Esophagus muscularis mucosa (tissue), 4 donors: ENCODE results near the gene MRPS26. TPM values are rescaled to one million over a fixed set of nuclear protein-coding genes. Genes with fewer than 3 reads are reported as not detected.
"Not testable (repeated sequence)": the region's sequence is repeated elsewhere in the genome, so short reads cannot be mapped to it uniquely, and the experiment has no call there.

Experiments used
- DNase-seq: peaks from one replicate; pipeline ENCODE4 v3.0.0-alpha.2; 2017; ENCODE audit errors: extremely low spot score
- H3K27ac ChIP-seq, 4 donors: fragments of 200-600 bp; sonication (generic); replicated peaks in 1 of 4; 1 replicate in 3 of 4; 2 replicates in 1 of 4; pipeline ENCODE4 v1.5.1; 2016 to 2019; ENCODE audit warnings: mild to moderate bottlenecking in 1 of 4
- H3K27me3 ChIP-seq, 4 donors: fragments of 200-600 bp; sonication (generic); one replicate each; pipeline versions ENCODE4 v1.5.1 to v1.6.0; 2016 to 2019
- H3K36me3 ChIP-seq, 4 donors: fragments of 200-600 bp; sonication (generic); one replicate each; pipeline ENCODE4 v1.5.1; 2016 to 2019
- H3K4me1 ChIP-seq, 4 donors: fragments of 200-600 bp; sonication (generic); one replicate each; pipeline ENCODE4 v1.5.1; 2016 to 2019
- H3K4me3 ChIP-seq, 4 donors: fragments of 200-600 bp; sonication (generic); 1 replicate in 2 of 4; 2 replicates in 2 of 4; pipeline ENCODE4 v1.5.1; 2016 to 2019; ENCODE audit warnings: mild to moderate bottlenecking in 4 of 4, moderate library complexity in 1 of 4
- H3K9me3 ChIP-seq, 4 donors: fragments of 200-600 bp; sonication (generic); 1 replicate in 3 of 4; 2 replicates in 1 of 4; pipeline ENCODE4 v1.5.1; 2016 to 2019
- EP300 ChIP-seq: sonication (generic); formaldehyde crosslinking; IDR thresholded peaks from one replicate; pipeline ENCODE4 v1.6.1; 2017; ENCODE audit warnings: antibody characterized with exemption
- POLR2A ChIP-seq: fragments of 450-650 bp; IDR thresholded peaks from one replicate; pipeline ENCODE4 v1.6.1; 2017; ENCODE audit warnings: antibody characterized with exemption, moderate library complexity, mild to moderate bottlenecking, low read depth
- POLR2AphosphoS5 ChIP-seq, 2 donors: sonication (generic); formaldehyde crosslinking; IDR thresholded peaks; one replicate each; pipeline ENCODE4 v1.6.1; 2017; ENCODE audit warnings: antibody characterized with exemption in 2 of 2
- WGBS: methylation state at CpG from one replicate; pipeline ENCODE4 v1.1.5; 2018; 5-methylcytosine and 5-hydroxymethylcytosine counted together
- intact Hi-C: fragments of 100-400 bp; cut with DNase I; formaldehyde crosslinking; loops from one replicate; pipeline ENCODE4 v1.15.1; 2023
- total RNA-seq, 4 donors: library from RNA; depleted of rRNA; stranded (reverse); fragments of >200 nt; gene quantifications; one replicate each; pipeline versions ENCODE4 v1.1.0 to v1.2.1, GENCODE V29; 2016
- TF ChIP-seq, protein P1 (sequence below), 3 experiments: fragments of 200-600 bp in 2 of 3; fragments of 450-650 bp in 1 of 3; sonication (generic) in 2 of 3; IDR thresholded peaks; one replicate each; pipeline ENCODE4 v1.5.1; 2017 to 2019; ENCODE audit warnings: antibody characterized with exemption in 3 of 3, mild to moderate bottlenecking in 2 of 3, moderate library complexity in 1 of 3

Gene MRPS26
- total RNA-seq, 4 donors from 2014 or later = 52.3 to 90.7 (median 71.5) TPM

DNA sequence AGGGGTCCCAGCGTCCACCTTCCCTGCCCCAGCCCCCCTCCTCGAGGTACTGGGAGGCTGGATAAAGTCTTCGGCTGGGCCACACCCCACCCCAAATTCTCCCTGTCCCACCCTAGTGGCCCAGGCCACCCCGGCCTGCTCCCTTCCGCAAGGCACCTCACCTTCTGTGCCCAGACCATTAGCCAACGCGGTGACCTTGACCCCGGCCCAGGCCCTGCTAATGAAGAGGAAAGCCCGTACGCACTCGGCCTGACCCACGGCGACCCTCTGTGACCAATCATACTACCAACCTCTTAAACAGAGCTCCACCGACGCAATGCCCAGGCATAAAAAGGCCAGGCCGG lies 25.4 kb downstream of the MRPS26 start:
- intact Hi-C loops = no loop called here
- H3K27ac ChIP-seq = no peak overlapping the region
- peaks cover 0 to 60% (median 13%) of the 10 kb centered on the region in 4 donors for H3K27me3 ChIP-seq
- peaks cover 7 to 16% (median 14%) of the 10 kb centered on the region in 4 donors for H3K4me1 ChIP-seq
- peak overlapping the region; percentile 54 to 68 (median 56) for H3K4me3 ChIP-seq
- no peaks in the 10 kb centered on the region for H3K9me3 ChIP-seq
- no peaks in the 10 kb centered on the region for H3K36me3 ChIP-seq
- WGBS = 82% methylated on average over 15 of the region's 16 CpGs
- no peak for DNase-seq
- TF ChIP-seq, protein P1, sequence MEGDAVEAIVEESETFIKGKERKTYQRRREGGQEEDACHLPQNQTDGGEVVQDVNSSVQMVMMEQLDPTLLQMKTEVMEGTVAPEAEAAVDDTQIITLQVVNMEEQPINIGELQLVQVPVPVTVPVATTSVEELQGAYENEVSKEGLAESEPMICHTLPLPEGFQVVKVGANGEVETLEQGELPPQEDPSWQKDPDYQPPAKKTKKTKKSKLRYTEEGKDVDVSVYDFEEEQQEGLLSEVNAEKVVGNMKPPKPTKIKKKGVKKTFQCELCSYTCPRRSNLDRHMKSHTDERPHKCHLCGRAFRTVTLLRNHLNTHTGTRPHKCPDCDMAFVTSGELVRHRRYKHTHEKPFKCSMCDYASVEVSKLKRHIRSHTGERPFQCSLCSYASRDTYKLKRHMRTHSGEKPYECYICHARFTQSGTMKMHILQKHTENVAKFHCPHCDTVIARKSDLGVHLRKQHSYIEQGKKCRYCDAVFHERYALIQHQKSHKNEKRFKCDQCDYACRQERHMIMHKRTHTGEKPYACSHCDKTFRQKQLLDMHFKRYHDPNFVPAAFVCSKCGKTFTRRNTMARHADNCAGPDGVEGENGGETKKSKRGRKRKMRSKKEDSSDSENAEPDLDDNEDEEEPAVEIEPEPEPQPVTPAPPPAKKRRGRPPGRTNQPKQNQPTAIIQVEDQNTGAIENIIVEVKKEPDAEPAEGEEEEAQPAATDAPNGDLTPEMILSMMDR (IDR thresholded peaks at IDR 0.05) = no peak
- no peak for TF ChIP-seq POLR2A
- no peak for TF ChIP-seq POLR2AphosphoS5 (IDR thresholded peaks at IDR 0.05)

DNA sequence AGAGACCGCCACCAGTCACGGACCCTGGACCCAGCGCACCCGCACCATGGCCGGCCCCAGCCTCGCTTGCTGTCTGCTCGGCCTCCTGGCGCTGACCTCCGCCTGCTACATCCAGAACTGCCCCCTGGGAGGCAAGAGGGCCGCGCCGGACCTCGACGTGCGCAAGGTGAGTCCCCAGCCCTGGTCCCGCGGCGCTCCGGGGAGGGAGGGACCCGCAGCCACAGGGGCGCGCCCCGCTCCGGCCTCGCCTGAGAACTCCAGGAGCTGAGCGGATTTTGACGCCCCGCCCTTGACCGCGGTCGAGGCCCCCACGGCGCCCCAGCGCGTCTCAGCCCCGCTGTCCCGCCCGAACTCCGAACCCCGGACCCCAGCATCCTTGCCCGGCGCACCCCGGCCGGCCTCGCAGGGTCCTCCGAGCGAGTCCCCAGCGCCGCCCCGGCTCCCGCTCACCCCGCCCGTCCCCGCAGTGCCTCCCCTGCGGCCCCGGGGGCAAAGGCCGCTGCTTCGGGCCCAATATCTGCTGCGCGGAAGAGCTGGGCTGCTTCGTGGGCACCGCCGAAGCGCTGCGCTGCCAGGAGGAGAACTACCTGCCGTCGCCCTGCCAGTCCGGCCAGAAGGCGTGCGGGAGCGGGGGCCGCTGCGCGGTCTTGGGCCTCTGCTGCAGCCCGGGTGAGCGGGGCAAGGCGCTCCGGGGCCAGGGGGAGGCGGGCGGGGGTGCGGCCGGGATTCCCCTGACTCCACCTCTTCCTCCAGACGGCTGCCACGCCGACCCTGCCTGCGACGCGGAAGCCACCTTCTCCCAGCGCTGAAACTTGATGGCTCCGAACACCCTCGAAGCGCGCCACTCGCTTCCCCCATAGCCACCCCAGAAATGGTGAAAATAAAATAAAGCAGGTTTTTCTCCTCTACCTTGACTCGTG lies 26.0 kb downstream of the MRPS26 start, which contains the start of gene OXT:
Gene OXT, plus strand, starts transcription at position 11 of the 920 bp plus-strand sequence. Its CDS starts 36 bp downstream, at position 47.
- WGBS = 52% methylated on average over 10 of the region's 95 CpGs
- peaks cover 0 to 64% (median 13%) of the 10 kb centered on the region in 4 donors for H3K27me3 ChIP-seq
- peaks cover 7 to 16% (median 14%) of the 10 kb centered on the region in 4 donors for H3K4me1 ChIP-seq
- H3K9me3 ChIP-seq = no peaks in the 10 kb centered on the region
- H3K4me3 ChIP-seq = peak within 1 kb of the TSS; percentile 54 to 68 (median 56)
- no peak within 1 kb of the TSS for H3K27ac ChIP-seq
- intact Hi-C loops = no loop called here
- no peaks in the 10 kb centered on the region for H3K36me3 ChIP-seq
- DNase-seq = no peak
- TF ChIP-seq POLR2A = no peak
- TF ChIP-seq POLR2AphosphoS5 (IDR thresholded peaks at IDR 0.05) = no peak
- TF ChIP-seq, protein P1 (IDR thresholded peaks at IDR 0.05) = no peak
- TF ChIP-seq EP300 = no peak

DNA sequence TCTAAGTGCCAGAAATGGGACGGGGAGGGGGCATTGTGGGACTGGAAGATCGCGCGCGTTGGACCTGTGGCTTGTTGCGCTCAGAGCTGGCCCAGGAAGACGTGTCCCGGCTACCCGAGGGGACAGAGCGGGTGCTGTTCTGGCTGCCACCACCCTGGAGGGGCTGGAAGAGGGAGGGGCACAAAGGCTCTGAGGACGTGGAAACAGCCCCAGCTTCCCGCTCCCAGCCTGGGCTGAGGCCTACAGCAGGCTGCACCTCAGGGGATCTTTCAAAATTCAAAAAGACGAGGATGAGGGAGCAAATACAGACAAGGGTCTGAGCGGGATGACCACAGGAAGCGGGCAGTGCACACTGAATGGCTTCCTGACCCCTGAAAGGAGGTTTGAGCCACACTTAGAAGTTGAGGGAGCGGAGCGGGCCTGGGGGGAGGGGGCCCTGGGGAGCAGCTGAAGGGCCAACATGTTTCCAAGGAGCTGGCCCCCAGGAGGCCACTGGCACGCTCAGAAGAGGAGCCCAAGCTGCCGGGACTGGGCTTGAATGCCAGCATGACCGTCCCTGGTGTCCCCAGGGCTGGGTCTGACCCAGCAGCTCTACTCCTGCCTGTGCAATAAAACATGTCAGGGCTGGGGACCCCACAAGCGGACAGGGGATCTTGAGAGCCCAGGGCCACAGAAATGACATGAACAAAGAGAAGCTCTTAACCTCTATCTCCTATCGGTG lies 26.8 kb downstream of the MRPS26 start:
- Histone ChIP-seq H3K27ac (no peak overlapping the region), H3K4me3 (peak overlapping the region; percentile 54 to 68 (median 56)), H3K27me3 (peaks cover 0 to 67% (median 13%) of the 10 kb centered on the region in 4 donors), H3K4me1 (peaks cover 7 to 16% (median 14%) of the 10 kb centered on the region in 4 donors), H3K9me3 (no peaks in the 10 kb centered on the region), H3K36me3 (no peaks in the 10 kb centered on the region)
- no peak for DNase-seq
- 80% methylated on average over 22 of the region's 22 CpGs for WGBS
- TF ChIP-seq POLR2AphosphoS5 (IDR thresholded peaks at IDR 0.05) (no peak), EP300 (no peak), POLR2A (no peak)
- TF ChIP-seq, protein P1 (IDR thresholded peaks at IDR 0.05) = no peak
- intact Hi-C loops = no loop called here

DNA sequence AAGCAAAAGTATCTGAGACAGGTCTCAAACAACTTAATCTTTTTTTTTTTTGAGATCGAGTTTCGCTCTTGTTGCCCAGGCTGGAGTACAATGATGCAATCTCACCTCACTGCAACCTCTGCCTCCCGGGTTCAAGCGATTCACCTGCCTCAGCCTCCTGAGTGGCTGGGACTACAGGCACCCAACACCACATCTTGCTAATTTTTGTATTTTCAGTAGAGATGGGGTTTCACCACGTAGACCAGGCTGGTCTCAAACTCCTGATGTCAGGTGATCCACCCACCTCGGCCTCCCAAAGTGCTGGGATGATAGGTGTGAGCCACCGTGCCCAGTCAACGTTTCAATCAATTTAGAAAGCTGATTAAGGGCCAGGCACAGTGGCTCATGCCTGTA lies 27.4 kb downstream of the MRPS26 start:
- DNase-seq, H3K9me3 ChIP-seq, H3K4me3 ChIP-seq, H3K27ac ChIP-seq, intact Hi-C loops, H3K36me3 ChIP-seq: not testable (repeated sequence)
- H3K4me1 ChIP-seq = peaks cover 7 to 16% (median 14%) of the 10 kb centered on the region in 4 donors
- WGBS = 87% methylated on average over 8 of the region's 8 CpGs
- H3K27me3 ChIP-seq = peaks cover 0 to 67% (median 13%) of the 10 kb centered on the region in 4 donors

GRCh38 chr20:3074812-3075211 lies 29.0 kb downstream of the MRPS26 start:
- TF ChIP-seq, protein P1 (IDR thresholded peaks at IDR 0.05) = no peak
- TF ChIP-seq EP300 (no peak), POLR2A (no peak), POLR2AphosphoS5 (IDR thresholded peaks at IDR 0.05) (no peak)
- Histone ChIP-seq H3K36me3 (no peaks in the 10 kb centered on the region), H3K4me1 (peaks cover 7 to 16% (median 14%) of the 10 kb centered on the region in 4 donors), H3K9me3 (no peaks in the 10 kb centered on the region), H3K27me3 (peaks cover 0 to 69% (median 13%) of the 10 kb centered on the region in 4 donors), H3K4me3 (no peak overlapping the region), H3K27ac (no peak overlapping the region)
- 83% methylated on average over 6 of the region's 6 CpGs for WGBS
- intact Hi-C loops = no loop called here
- DNase-seq = no peak

GRCh38 chr20:3075315-3075714 lies 29.5 kb downstream of the MRPS26 start:
- peaks cover 7 to 16% (median 14%) of the 10 kb centered on the region in 4 donors for H3K4me1 ChIP-seq
- 75% methylated on average over 6 of the region's 6 CpGs for WGBS

More at GRCh38 chr20:3075315-3075714, 29.5 kb downstream of the MRPS26 start:
- H3K36me3 ChIP-seq, H3K27ac ChIP-seq, H3K9me3 ChIP-seq, H3K4me3 ChIP-seq, intact Hi-C loops, DNase-seq: not testable (repeated sequence)
- peaks cover 0 to 64% (median 13%) of the 10 kb centered on the region in 4 donors for H3K27me3 ChIP-seq
